IMR-90 (cell line): ENCODE results near the gene AMPD1. TPM values are rescaled to one million over a fixed set of nuclear protein-coding genes. Genes with fewer than 3 reads are reported as not detected.

Experiments
- ATAC-seq: fragments of 200-7000 bp; cut with Tn5 transposase; 2 replicates; pipeline ENCODE4 v1.9.1; 2020; ENCODE audit warnings: low read depth, mild to moderate bottlenecking, moderate library complexity
- BruUV-seq: library from RNA; stranded (reverse); fragments of 400-500 nt; replicated peaks from 2 replicates; lab custom pipeline; 2021; lab: Mats Ljungman, UMichigan
- CTCF ChIA-PET: fragments of 300-600 bp; formaldehyde crosslinking; extraction: SDS; loops from one replicate; lab custom pipeline; 2021; ENCODE audit warnings: antibody characterized with exemption; lab: Yijun Ruan, JAX
- POLR2A ChIA-PET: fragments of 300-600 bp; sonication (Branson Sonifier 250); formaldehyde crosslinking; loops from one replicate; lab custom pipeline; 2022; ENCODE audit warnings: antibody characterized with exemption; ENCODE audit not compliant: unreplicated experiment; lab: Charles Lee
- DNase-seq: peaks from one replicate; pipeline ENCODE4 v3.0.0; 2013
- H2AFZ ChIP-seq: replicated peaks from 2 replicates; pipeline ENCODE3; 2013; ENCODE audit warnings: low read length, mild to moderate bottlenecking; ENCODE audit not compliant: poor library complexity
- H2AK5ac ChIP-seq: 2 replicates; pipeline ENCODE4 v1.6.1; 2013; ENCODE audit warnings: low read depth, low read length, inconsistent platforms
- H2AK9ac ChIP-seq: replicated peaks from 2 replicates; pipeline ENCODE3; 2013; ENCODE audit warnings: mild to moderate bottlenecking, low read depth, low read length, moderate library complexity; ENCODE audit not compliant: poor library complexity
- H2BK120ac ChIP-seq: 2 replicates; pipeline ENCODE4 v1.6.1; 2013; ENCODE audit warnings: low read depth, low read length, inconsistent platforms
- H2BK15ac ChIP-seq: 3 replicates; pipeline ENCODE4 v1.6.1; 2013; ENCODE audit warnings: low read depth, low read length, inconsistent platforms
- H2BK20ac ChIP-seq: 2 replicates; pipeline ENCODE4 v1.6.1; 2013; ENCODE audit warnings: low read depth, mild to moderate bottlenecking, inconsistent platforms, low read length, moderate library complexity
- H2BK5ac ChIP-seq: 2 replicates; pipeline ENCODE4 v1.6.1; 2013; ENCODE audit warnings: mild to moderate bottlenecking, low read depth, low read length, inconsistent platforms; ENCODE audit not compliant: poor library complexity, severe bottlenecking
- H3K14ac ChIP-seq: replicated peaks from 2 replicates; pipeline ENCODE4 v1.6.1; 2013; ENCODE audit warnings: low read depth, low read length, inconsistent platforms
- H3K18ac ChIP-seq: 2 replicates; pipeline ENCODE4 v1.6.1; 2013; ENCODE audit warnings: low read depth, low read length, control low read depth
- H3K23ac ChIP-seq: 2 replicates; pipeline ENCODE4 v1.6.1; 2013; ENCODE audit warnings: low read depth, low read length, inconsistent platforms
- H3K27ac ChIP-seq: 2 replicates; pipeline ENCODE4 v1.5.1; 2013; ENCODE audit warnings: mild to moderate bottlenecking, control low read depth, low read length; ENCODE audit not compliant: insufficient read depth
- H3K27me3 ChIP-seq: 2 replicates; pipeline ENCODE4 v1.6.1; 2013; ENCODE audit warnings: low read length; ENCODE audit not compliant: control insufficient read depth, insufficient read depth
- H3K36me3 ChIP-seq: 2 replicates; pipeline ENCODE4 v1.6.1; 2013; ENCODE audit warnings: low read length, mixed read lengths; ENCODE audit not compliant: control insufficient read depth, insufficient read depth
- H3K4ac ChIP-seq: 2 replicates; pipeline ENCODE4 v1.6.1; 2013; ENCODE audit warnings: low read depth, low read length, inconsistent platforms
- H3K4me1 ChIP-seq: 2 replicates; pipeline ENCODE4 v1.6.1; 2013; ENCODE audit warnings: low read length, mixed read lengths; ENCODE audit not compliant: control insufficient read depth, insufficient read depth
- H3K4me2 ChIP-seq: 2 replicates; pipeline ENCODE4 v1.6.1; 2013; ENCODE audit warnings: low read depth, mild to moderate bottlenecking, control low read depth, low read length, moderate library complexity
- H3K4me3 ChIP-seq: 2 replicates; pipeline ENCODE4 v1.5.1; 2013; ENCODE audit warnings: low read depth, mild to moderate bottlenecking, control low read depth, low read length, moderate library complexity; ENCODE audit not compliant: insufficient read depth
- H3K56ac ChIP-seq: 2 replicates; pipeline ENCODE4 v1.6.1; 2013; ENCODE audit warnings: low read length, inconsistent platforms; ENCODE audit not compliant: insufficient read depth; ENCODE audit errors: extremely low read depth
- H3K79me1 ChIP-seq, 2 experiments: 2 replicates each; pipeline ENCODE4 v1.6.1; 2013; ENCODE audit warnings: low read length in 2 of 2, inconsistent platforms in 1 of 2, low read depth in 1 of 2
- H3K9ac ChIP-seq: 2 replicates; pipeline ENCODE4 v1.6.1; 2013; ENCODE audit warnings: low read depth, low read length, control low read depth
- H3K9me1 ChIP-seq: 2 replicates; pipeline ENCODE4 v1.6.1; 2013; ENCODE audit warnings: low read length, inconsistent platforms; ENCODE audit not compliant: insufficient read depth
- H3K9me3 ChIP-seq: 2 replicates; pipeline ENCODE4 v1.6.1; 2013; ENCODE audit warnings: low read length; ENCODE audit not compliant: control insufficient read depth, insufficient read depth
- H4K20me1 ChIP-seq: 2 replicates; pipeline ENCODE4 v1.6.1; 2013; ENCODE audit warnings: low read length, inconsistent platforms; ENCODE audit not compliant: insufficient read depth
- H4K5ac ChIP-seq: 2 replicates; pipeline ENCODE4 v1.6.1; 2013; ENCODE audit warnings: mild to moderate bottlenecking, low read depth, low read length, control low read depth
- H4K8ac ChIP-seq, 2 experiments: 2 replicates each; pipeline ENCODE4 v1.6.1; 2013; ENCODE audit warnings: low read depth in 2 of 2, low read length in 2 of 2, control low read depth in 1 of 2, inconsistent platforms in 1 of 2
- H4K91ac ChIP-seq: 2 replicates; pipeline ENCODE4 v1.6.1; 2013; ENCODE audit warnings: low read depth, low read length, inconsistent platforms; ENCODE audit not compliant: insufficient read depth
- CEBPB ChIP-seq: IDR thresholded peaks from 2 replicates; pipeline ENCODE4 v1.6.1; 2012; ENCODE audit warnings: low read depth, low read length, improper control_type of control experiment
- CHD1 ChIP-seq: IDR thresholded peaks from 2 replicates; pipeline ENCODE4 v1.6.1; 2012; ENCODE audit warnings: low read depth, low read length, improper control_type of control experiment
- FOS ChIP-seq: fragments of 150-350 bp; IDR thresholded peaks from 2 replicates; pipeline ENCODE4 v1.6.1; 2016; ENCODE audit warnings: low read depth, low read length
- MAFK ChIP-seq: IDR thresholded peaks from 2 replicates; pipeline ENCODE4 v1.6.1; 2012; ENCODE audit warnings: low read depth, low read length, improper control_type of control experiment
- MAZ ChIP-seq: IDR thresholded peaks from 2 replicates; pipeline ENCODE4 v1.6.1; 2012; ENCODE audit warnings: low read depth, mild to moderate bottlenecking, low read length, improper control_type of control experiment, moderate library complexity, borderline replicate concordance
- MXI1 ChIP-seq: IDR thresholded peaks from 2 replicates; pipeline ENCODE4 v1.6.1; 2012; ENCODE audit warnings: low read depth, mild to moderate bottlenecking, low read length, moderate library complexity, borderline replicate concordance
- NFE2L2 ChIP-seq: fragments of 150-350 bp; IDR thresholded peaks from 2 replicates; pipeline ENCODE4 v1.6.1; 2016; ENCODE audit warnings: low read depth, mild to moderate bottlenecking, low read length
- POLR2A ChIP-seq: IDR thresholded peaks from 2 replicates; pipeline ENCODE4 v1.6.1; 2012; ENCODE audit warnings: mild to moderate bottlenecking, low read depth, low read length
- RAD21 ChIP-seq: IDR thresholded peaks from 2 replicates; pipeline ENCODE4 v1.6.1; 2012; ENCODE audit warnings: low read length, improper control_type of control experiment
- RCOR1 ChIP-seq: IDR thresholded peaks from 2 replicates; pipeline ENCODE4 v1.6.1; 2012; ENCODE audit warnings: mild to moderate bottlenecking, low read length, improper control_type of control experiment; ENCODE audit not compliant: insufficient replicate concordance
- RFX5 ChIP-seq: IDR thresholded peaks from 2 replicates; pipeline ENCODE4 v1.8.0; 2012; ENCODE audit warnings: low read depth, mild to moderate bottlenecking, low read length, moderate library complexity
- SMC3 ChIP-seq: fragments of 150-350 bp; IDR thresholded peaks from 2 replicates; pipeline ENCODE4 v1.6.1; 2016; ENCODE audit warnings: low read depth, mild to moderate bottlenecking, antibody characterized with exemption, low read length, moderate library complexity
- WGBS, 2 experiments: methylation state at CpG; one replicate each; pipeline versions ENCODE4 v1.1.5 to v1.1.7; 2013; ENCODE audit warnings: missing lambda C conversion rate in 2 of 2; ENCODE audit not compliant: insufficient read length in 1 of 2; ENCODE audit errors: extremely low coverage in 2 of 2; 5-methylcytosine and 5-hydroxymethylcytosine counted together
- dilution Hi-C: fragments of 300-500 bp; cut with HindIII; formaldehyde crosslinking; loops from one replicate; pipeline ENCODE4 v1.14.3; 2018; ENCODE audit warnings: low sequenced_read_pairs; ENCODE audit not compliant: unreplicated experiment
- in situ Hi-C: fragments of 300-500 bp; cut with MboI; formaldehyde crosslinking; loops from 3 replicates; pipeline ENCODE4 v1.14.3; 2019; ENCODE audit warnings: low sequenced_read_pairs, inconsistent platforms, mixed read lengths
- intact Hi-C: fragments of 100-400 bp; cut with micrococcal nuclease; formaldehyde crosslinking; loops from 2 replicates; pipeline ENCODE4 v1.10.0; 2022
- polyA plus RNA-seq, 3 experiments: library from polyadenylated mRNA; depleted of rRNA; stranded (reverse); fragments of >200 nt; gene quantifications; 2 replicates each; pipeline ENCODE4 v1.2.3, GENCODE V29; 2012; ENCODE audit warnings: low replicate concordance in 1 of 3
- total RNA-seq: library from RNA; depleted of rRNA; stranded (reverse); fragments of >200 nt; gene quantifications from 2 replicates; pipeline ENCODE4 v1.2.3, GENCODE V29; 2012
- TF ChIP-seq, protein P1 (sequence below): fragments of 150-350 bp; IDR thresholded peaks from 2 replicates; pipeline ENCODE4 v1.6.1; 2017; ENCODE audit warnings: mild to moderate bottlenecking, antibody characterized with exemption, low read length, low read depth
- TF ChIP-seq, protein P2 (sequence below): fragments of 150-350 bp; IDR thresholded peaks from 2 replicates; pipeline ENCODE4 v1.6.1; 2016; ENCODE audit warnings: low read depth, mild to moderate bottlenecking, low read length, moderate library complexity, borderline replicate concordance
- TF ChIP-seq, protein P3 (sequence below): conservative IDR thresholded peaks from 2 replicates; pipeline ENCODE4 v1.5.1; 2012; ENCODE audit warnings: mild to moderate bottlenecking, low read depth, low read length, improper control_type of control experiment

The AMPD1 gene
- total and polyA plus RNA-seq, 2 of the 4 experiments (the other 2 are of a cell fraction): not detected

DNA sequence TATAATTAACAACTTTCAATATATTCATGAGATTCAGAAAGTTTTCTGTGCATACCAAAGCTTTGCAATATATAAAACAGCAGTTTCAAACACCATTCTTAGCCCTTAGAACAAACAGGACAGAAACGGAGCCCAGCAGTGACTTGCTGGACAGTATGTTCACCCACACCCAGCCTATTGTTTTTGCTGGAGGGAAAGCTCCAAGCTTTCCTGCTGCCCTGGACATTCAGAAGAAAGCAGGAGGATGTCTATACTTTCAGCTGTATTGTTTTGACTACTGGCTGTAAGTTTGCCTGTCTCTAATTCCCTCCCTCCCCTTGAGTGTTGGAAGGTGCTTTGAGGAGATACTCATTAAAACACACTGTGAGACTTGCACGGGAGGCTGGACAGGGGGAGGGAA lies 35.1 kb downstream of the AMPD1 start:
- CTCF ChIA-PET: no interaction called here
- H2BK15ac ChIP-seq: no peak overlapping the region
- H3K56ac ChIP-seq: no peak overlapping the region
- H3K4me3 ChIP-seq: no peak overlapping the region
- no TSS peak for BruUV-seq
- H3K9ac ChIP-seq: no peak overlapping the region
- H3K4me1 ChIP-seq: no peaks in the 10 kb centered on the region
- H3K9me1 ChIP-seq: no peaks in the 10 kb centered on the region
- H3K4me2 ChIP-seq: no peak overlapping the region
- no peak overlapping the region for H2BK5ac ChIP-seq
- no CpG with 5 or more reads among the region's 2 CpGs for WGBS, 2 experiments
- dilution Hi-C loops (no loop called here), in situ Hi-C loops (no loop called here), intact Hi-C loops (no loop called here)
- H4K20me1 ChIP-seq: no peaks in the 10 kb centered on the region
- no peak overlapping the region for H3K4ac ChIP-seq
- no peak overlapping the region for H2BK120ac ChIP-seq
- no peak for TF ChIP-seq MAZ
- no peak for TF ChIP-seq CHD1
- TF ChIP-seq RAD21: no peak
- TF ChIP-seq, protein P1, sequence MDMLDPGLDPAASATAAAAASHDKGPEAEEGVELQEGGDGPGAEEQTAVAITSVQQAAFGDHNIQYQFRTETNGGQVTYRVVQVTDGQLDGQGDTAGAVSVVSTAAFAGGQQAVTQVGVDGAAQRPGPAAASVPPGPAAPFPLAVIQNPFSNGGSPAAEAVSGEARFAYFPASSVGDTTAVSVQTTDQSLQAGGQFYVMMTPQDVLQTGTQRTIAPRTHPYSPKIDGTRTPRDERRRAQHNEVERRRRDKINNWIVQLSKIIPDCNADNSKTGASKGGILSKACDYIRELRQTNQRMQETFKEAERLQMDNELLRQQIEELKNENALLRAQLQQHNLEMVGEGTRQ: no peak
- TF ChIP-seq NFE2L2: no peak
- TF ChIP-seq RFX5: no peak
- no peak for TF ChIP-seq MXI1
- no peak for TF ChIP-seq RCOR1
- no peak for TF ChIP-seq CEBPB
- TF ChIP-seq FOS: no peak
- no peak for TF ChIP-seq SMC3
- no peak for TF ChIP-seq POLR2A
- TF ChIP-seq, protein P2, sequence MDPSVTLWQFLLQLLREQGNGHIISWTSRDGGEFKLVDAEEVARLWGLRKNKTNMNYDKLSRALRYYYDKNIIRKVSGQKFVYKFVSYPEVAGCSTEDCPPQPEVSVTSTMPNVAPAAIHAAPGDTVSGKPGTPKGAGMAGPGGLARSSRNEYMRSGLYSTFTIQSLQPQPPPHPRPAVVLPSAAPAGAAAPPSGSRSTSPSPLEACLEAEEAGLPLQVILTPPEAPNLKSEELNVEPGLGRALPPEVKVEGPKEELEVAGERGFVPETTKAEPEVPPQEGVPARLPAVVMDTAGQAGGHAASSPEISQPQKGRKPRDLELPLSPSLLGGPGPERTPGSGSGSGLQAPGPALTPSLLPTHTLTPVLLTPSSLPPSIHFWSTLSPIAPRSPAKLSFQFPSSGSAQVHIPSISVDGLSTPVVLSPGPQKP: no peak
- TF ChIP-seq, protein P3, sequence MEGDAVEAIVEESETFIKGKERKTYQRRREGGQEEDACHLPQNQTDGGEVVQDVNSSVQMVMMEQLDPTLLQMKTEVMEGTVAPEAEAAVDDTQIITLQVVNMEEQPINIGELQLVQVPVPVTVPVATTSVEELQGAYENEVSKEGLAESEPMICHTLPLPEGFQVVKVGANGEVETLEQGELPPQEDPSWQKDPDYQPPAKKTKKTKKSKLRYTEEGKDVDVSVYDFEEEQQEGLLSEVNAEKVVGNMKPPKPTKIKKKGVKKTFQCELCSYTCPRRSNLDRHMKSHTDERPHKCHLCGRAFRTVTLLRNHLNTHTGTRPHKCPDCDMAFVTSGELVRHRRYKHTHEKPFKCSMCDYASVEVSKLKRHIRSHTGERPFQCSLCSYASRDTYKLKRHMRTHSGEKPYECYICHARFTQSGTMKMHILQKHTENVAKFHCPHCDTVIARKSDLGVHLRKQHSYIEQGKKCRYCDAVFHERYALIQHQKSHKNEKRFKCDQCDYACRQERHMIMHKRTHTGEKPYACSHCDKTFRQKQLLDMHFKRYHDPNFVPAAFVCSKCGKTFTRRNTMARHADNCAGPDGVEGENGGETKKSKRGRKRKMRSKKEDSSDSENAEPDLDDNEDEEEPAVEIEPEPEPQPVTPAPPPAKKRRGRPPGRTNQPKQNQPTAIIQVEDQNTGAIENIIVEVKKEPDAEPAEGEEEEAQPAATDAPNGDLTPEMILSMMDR: no peak
- no peak for TF ChIP-seq MAFK
- POLR2A ChIA-PET: no interaction called here
- no peak overlapping the region for H4K8ac ChIP-seq
- no peak for ATAC-seq
- no peak overlapping the region for H2AK5ac ChIP-seq
- H3K9me3 ChIP-seq: no peaks in the 10 kb centered on the region
- H2AFZ ChIP-seq: no peak overlapping the region
- H3K18ac ChIP-seq: no peak overlapping the region
- H4K5ac ChIP-seq: no peak overlapping the region
- H3K23ac ChIP-seq: no peak overlapping the region
- H3K79me1 ChIP-seq: no peaks in the 10 kb centered on the region
- H3K14ac ChIP-seq: no peak overlapping the region
- no peak overlapping the region for H4K91ac ChIP-seq
- H3K27me3 ChIP-seq: no peaks in the 10 kb centered on the region
- no peak overlapping the region for H3K27ac ChIP-seq
- H2BK20ac ChIP-seq: no peak overlapping the region
- H2AK9ac ChIP-seq: no peak overlapping the region
- H3K36me3 ChIP-seq: no peaks in the 10 kb centered on the region
- DNase-seq: no peak
